Measurements from ENCODE around the gene PROCR.
"Not testable (repeated sequence)": the region's sequence is repeated elsewhere in the genome, so short reads cannot be mapped to it uniquely, and the experiment has no call there.

The PROCR gene

GRCh38 chr20:35165221-35166185 is 6.4 kb upstream of the PROCR start:
- DNase-seq = no peak

- DNase-seq = no peak
Measured at GRCh38 chr20:35166242-35166830, 5.5 kb upstream of the PROCR start.

GRCh38 chr20:35167787-35168186 is 4.1 kb upstream of the PROCR start:
- no peak for DNase-seq

- DNase-seq = not testable (repeated sequence)
Measured at GRCh38 chr20:35168701-35169409, 3.0 kb upstream of the PROCR start.

GRCh38 chr20:35171438-35171752 is 477 bp upstream of the PROCR start:
- no peak for DNase-seq

- DNase-seq = no peak
Measured at GRCh38 chr20:35172434-35172806, 548 bp downstream of the PROCR start.

GRCh38 chr20:35173576-35174192 is 1.8 kb downstream of the PROCR start:
- no peak for DNase-seq

- no peak for DNase-seq
Measured at GRCh38 chr20:35174458-35175216, 2.8 kb downstream of the PROCR start.

GRCh38 chr20:35176132-35176531 is 4.3 kb downstream of the PROCR start:
- DNase-seq = no peak

GRCh38 chr20:35179292-35180212 is 7.7 kb downstream of the PROCR start:
- no peak for DNase-seq

GRCh38 chr20:35180266-35180665 is 8.4 kb downstream of the PROCR start:
- no peak for DNase-seq

- DNase-seq = no peak
Measured at GRCh38 chr20:35181731-35182130, 9.9 kb downstream of the PROCR start.

- DNase-seq = not testable (repeated sequence)
Measured at GRCh38 chr20:35186691-35187289, 14.9 kb downstream of the PROCR start.

- no peak for DNase-seq
Measured at GRCh38 chr20:35187584-35188190, 15.8 kb downstream of the PROCR start.

GRCh38 chr20:35189223-35189622 is 17.4 kb downstream of the PROCR start:
- DNase-seq = not testable (repeated sequence)

- DNase-seq = no peak
Measured at GRCh38 chr20:35190556-35190955, 18.7 kb downstream of the PROCR start.

GRCh38 chr20:35191419-35192117 is 19.7 kb downstream of the PROCR start:
- DNase-seq = no peak

- DNase-seq = no peak
Measured at GRCh38 chr20:35192118-35192872, 20.4 kb downstream of the PROCR start.
